Fibroblast of lung (primary cell): Measurements from ENCODE around the gene ANO4. TPM values are rescaled to one million over a fixed set of nuclear protein-coding genes. Genes with fewer than 3 reads are reported as not detected.

Source experiments
- DNase-seq, 2 donors: peaks; one replicate each; pipeline versions ENCODE4 v3.0.0 to v3.0.0-alpha.2; 2010; ENCODE audit warnings: low read depth in 2 of 2
- H2AFZ ChIP-seq: 2 replicates; pipeline ENCODE4 v1.5.1; 2012; ENCODE audit warnings: low read length, control low read depth, inconsistent platforms
- H3K27ac ChIP-seq: 2 replicates; pipeline ENCODE4 v1.5.1; 2011; ENCODE audit warnings: low read length, control low read depth; ENCODE audit not compliant: insufficient read depth
- H3K27me3 ChIP-seq: 2 replicates; pipeline ENCODE4 v1.5.1; 2011; ENCODE audit warnings: mild to moderate bottlenecking, low read length; ENCODE audit not compliant: control insufficient read depth, insufficient read depth
- H3K36me3 ChIP-seq: 2 replicates; pipeline ENCODE4 v1.5.1; 2011; ENCODE audit warnings: low read length; ENCODE audit not compliant: control insufficient read depth, insufficient read depth
- H3K4me1 ChIP-seq: 2 replicates; pipeline ENCODE4 v1.5.1; 2011; ENCODE audit warnings: low read length; ENCODE audit not compliant: control insufficient read depth, insufficient read depth; ENCODE audit errors: extremely low read depth
- H3K4me2 ChIP-seq: 2 replicates; pipeline ENCODE4 v1.5.1; 2011; ENCODE audit warnings: low read length, control low read depth; ENCODE audit not compliant: insufficient read depth; ENCODE audit errors: extremely low read depth
- H3K4me3 ChIP-seq, 4 experiments: fragments of 200-600 bp in 1 of 4; sonication (generic) in 1 of 4; replicated peaks in 1 of 4; 2 replicates each; pipeline ENCODE4 v1.5.1; 2011 to 2016; ENCODE audit warnings: low read length in 4 of 4, low read depth in 3 of 4, mild to moderate bottlenecking in 3 of 4, control low read depth in 2 of 4, inconsistent platforms in 1 of 4, mixed read lengths in 1 of 4; ENCODE audit not compliant: insufficient read depth in 1 of 4; ENCODE audit errors: control extremely low read depth in 1 of 4
- H3K79me2 ChIP-seq: 2 replicates; pipeline ENCODE4 v1.5.1; 2012; ENCODE audit warnings: mild to moderate bottlenecking, low read length, inconsistent platforms; ENCODE audit not compliant: control insufficient read depth, insufficient read depth
- H3K9ac ChIP-seq: 2 replicates; pipeline ENCODE4 v1.5.1; 2011; ENCODE audit warnings: mild to moderate bottlenecking, low read length, control low read depth; ENCODE audit not compliant: insufficient read depth
- H3K9me3 ChIP-seq: 2 replicates; pipeline ENCODE4 v1.5.1; 2012; ENCODE audit warnings: low read depth, low read length; ENCODE audit not compliant: control insufficient read depth, insufficient read depth
- H4K20me1 ChIP-seq: 2 replicates; pipeline ENCODE4 v1.5.1; 2011; ENCODE audit warnings: low read length; ENCODE audit not compliant: control insufficient read depth, insufficient read depth; ENCODE audit errors: extremely low read depth
- EZH2 ChIP-seq: IDR thresholded peaks from 2 replicates; pipeline ENCODE4 v1.5.1; 2012; ENCODE audit warnings: low read length, control low read depth, mild to moderate bottlenecking; ENCODE audit errors: missing control alignments
- polyA plus RNA-seq, 2 donors: library from polyadenylated mRNA; depleted of rRNA in 1 of 2; stranded (reverse) in 1 of 2; unstranded in 1 of 2; fragments of >200 nt; gene quantifications; 2 replicates each; pipeline ENCODE4 v1.2.1, GENCODE V29; 2011 to 2012; ENCODE audit warnings: missing spikeins in 1 of 2
- total RNA-seq: library from RNA; depleted of rRNA; stranded (reverse); fragments of >200 nt; gene quantifications from 2 replicates; pipeline ENCODE4 v1.2.1, GENCODE V29; 2014
- TF ChIP-seq, protein P1 (sequence below), 2 donors: IDR thresholded peaks in 1 of 2; conservative IDR thresholded peaks in 1 of 2; 1 replicate in 1 of 2; 2 replicates in 1 of 2; pipeline ENCODE4 v1.5.1; 2011 to 2012; ENCODE audit warnings: low read length in 2 of 2, control low read depth in 1 of 2, inconsistent platforms in 1 of 2, low read depth in 1 of 2, mild to moderate bottlenecking in 1 of 2

The ANO4 gene
- total and polyA plus RNA-seq, 2 donors (not counting 1 experiment from before 2014, with no cell fraction given) = 11.7 to 42.3 TPM

DNA sequence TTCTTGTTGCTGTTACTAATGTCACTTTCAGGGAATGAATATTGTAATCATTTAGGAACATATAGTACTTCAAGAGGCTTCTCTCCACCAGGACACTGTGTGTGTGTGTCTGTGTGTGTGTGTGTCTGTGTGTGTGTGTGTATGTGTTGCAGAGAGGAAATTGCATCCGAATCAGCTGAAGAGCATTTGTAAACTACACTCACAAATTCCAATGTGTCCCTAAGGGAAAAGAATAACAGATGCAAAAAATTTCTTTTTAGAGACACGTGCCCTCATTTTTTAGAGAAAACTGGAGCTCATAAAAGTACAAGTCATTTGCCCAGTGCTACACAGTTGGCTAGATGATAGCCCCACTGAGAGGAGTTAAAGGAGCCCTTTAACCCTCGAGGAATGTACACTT is 168.8 kb downstream of the ANO4 start:
- no peak overlapping the region for H3K27ac ChIP-seq
- H3K4me2 ChIP-seq = no peak overlapping the region
- no peaks in the 10 kb centered on the region for H3K4me1 ChIP-seq
- H4K20me1 ChIP-seq = no peaks in the 10 kb centered on the region
- no peaks in the 10 kb centered on the region for H3K9me3 ChIP-seq
- no peak for DNase-seq
- TF ChIP-seq, protein P1, sequence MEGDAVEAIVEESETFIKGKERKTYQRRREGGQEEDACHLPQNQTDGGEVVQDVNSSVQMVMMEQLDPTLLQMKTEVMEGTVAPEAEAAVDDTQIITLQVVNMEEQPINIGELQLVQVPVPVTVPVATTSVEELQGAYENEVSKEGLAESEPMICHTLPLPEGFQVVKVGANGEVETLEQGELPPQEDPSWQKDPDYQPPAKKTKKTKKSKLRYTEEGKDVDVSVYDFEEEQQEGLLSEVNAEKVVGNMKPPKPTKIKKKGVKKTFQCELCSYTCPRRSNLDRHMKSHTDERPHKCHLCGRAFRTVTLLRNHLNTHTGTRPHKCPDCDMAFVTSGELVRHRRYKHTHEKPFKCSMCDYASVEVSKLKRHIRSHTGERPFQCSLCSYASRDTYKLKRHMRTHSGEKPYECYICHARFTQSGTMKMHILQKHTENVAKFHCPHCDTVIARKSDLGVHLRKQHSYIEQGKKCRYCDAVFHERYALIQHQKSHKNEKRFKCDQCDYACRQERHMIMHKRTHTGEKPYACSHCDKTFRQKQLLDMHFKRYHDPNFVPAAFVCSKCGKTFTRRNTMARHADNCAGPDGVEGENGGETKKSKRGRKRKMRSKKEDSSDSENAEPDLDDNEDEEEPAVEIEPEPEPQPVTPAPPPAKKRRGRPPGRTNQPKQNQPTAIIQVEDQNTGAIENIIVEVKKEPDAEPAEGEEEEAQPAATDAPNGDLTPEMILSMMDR (conservative IDR thresholded peaks at IDR 0.05 in 1 of 2, IDR thresholded peaks at IDR 0.05 in 1 of 2; ENCODE audit: low read depth in 1 of 2, low read length in 2 of 2) = no peak
- TF ChIP-seq EZH2 = no peak
- no peak overlapping the region for H3K9ac ChIP-seq
- no peak overlapping the region for H2AFZ ChIP-seq
- H3K27me3 ChIP-seq = no peaks in the 10 kb centered on the region
- H3K79me2 ChIP-seq = no peaks in the 10 kb centered on the region
- H3K36me3 ChIP-seq = no peaks in the 10 kb centered on the region
- no peak overlapping the region for H3K4me3 ChIP-seq

DNA sequence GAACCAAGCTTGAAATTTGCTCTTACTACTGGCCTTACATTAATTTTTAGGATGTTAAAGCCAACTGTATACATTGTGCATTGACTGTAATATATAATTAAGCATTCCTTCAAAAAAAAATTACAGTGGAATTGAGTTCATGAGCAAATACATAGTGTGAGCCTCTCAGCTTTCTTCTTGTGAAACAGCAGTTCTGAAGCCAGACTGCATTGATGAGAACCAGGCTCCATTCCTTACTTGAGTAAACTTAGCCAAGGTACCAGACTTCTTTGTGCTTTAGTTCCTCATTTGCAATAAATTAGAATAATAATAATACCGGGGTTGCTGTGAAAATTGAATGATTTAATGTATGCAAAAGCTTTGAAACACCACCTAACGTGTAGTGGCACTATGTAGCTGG is 169.5 kb downstream of the ANO4 start:
- Histone ChIP-seq H3K4me2 (no peak overlapping the region), H3K4me3 (no peak overlapping the region), H3K27ac (no peak overlapping the region), H4K20me1 (no peaks in the 10 kb centered on the region), H3K4me1 (no peaks in the 10 kb centered on the region), H3K36me3 (no peaks in the 10 kb centered on the region), H3K27me3 (no peaks in the 10 kb centered on the region), H3K9ac (no peak overlapping the region), H2AFZ (no peak overlapping the region), H3K9me3 (no peaks in the 10 kb centered on the region), H3K79me2 (no peaks in the 10 kb centered on the region)
- DNase-seq = no peak
- TF ChIP-seq, protein P1 (conservative IDR thresholded peaks at IDR 0.05 in 1 of 2, IDR thresholded peaks at IDR 0.05 in 1 of 2; ENCODE audit: low read depth in 1 of 2, low read length in 2 of 2) = no peak
- no peak for TF ChIP-seq EZH2

DNA sequence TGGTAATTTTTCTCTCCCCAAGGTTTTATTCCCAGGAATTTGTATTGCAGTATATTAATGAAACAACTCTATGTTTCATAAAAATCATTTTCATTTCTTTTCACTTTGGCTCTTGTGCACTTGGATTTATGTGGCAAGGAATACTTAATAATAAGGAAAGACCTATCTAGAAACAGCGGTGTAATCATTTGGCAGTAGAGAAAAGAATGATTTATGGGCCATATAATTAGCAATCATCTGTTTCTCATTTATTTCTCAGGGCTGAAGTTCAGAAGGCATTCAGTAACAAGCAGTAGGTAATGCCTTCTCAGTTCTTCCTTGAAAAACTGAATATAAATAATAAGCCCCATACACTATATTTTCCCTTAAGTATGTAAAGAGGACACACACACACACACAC is 172.6 kb downstream of the ANO4 start:
- TF ChIP-seq EZH2 = no peak
- TF ChIP-seq, protein P1 (conservative IDR thresholded peaks at IDR 0.05 in 1 of 2, IDR thresholded peaks at IDR 0.05 in 1 of 2; ENCODE audit: low read depth in 1 of 2, low read length in 2 of 2) = no peak
- DNase-seq = no peak
- no peaks in the 10 kb centered on the region for H3K27me3 ChIP-seq

More for the DNA sequence above, 172.6 kb downstream of the ANO4 start:
- Histone ChIP-seq H3K9me3 (no peaks in the 10 kb centered on the region), H4K20me1 (no peaks in the 10 kb centered on the region), H2AFZ (no peak overlapping the region), H3K79me2 (no peaks in the 10 kb centered on the region), H3K9ac (no peak overlapping the region), H3K4me1 (no peaks in the 10 kb centered on the region), H3K4me2 (no peak overlapping the region), H3K4me3 (no peak overlapping the region), H3K36me3 (no peaks in the 10 kb centered on the region), H3K27ac (no peak overlapping the region)
